AG04449 (cell line): ENCODE results near the gene HUS1B.
"Not testable (repeated sequence)": the region's sequence is repeated elsewhere in the genome, so short reads cannot be mapped to it uniquely, and the experiment has no call there.

Experiments used
- CTCF ChIA-PET: fragments of 350-600 bp; formaldehyde crosslinking; extraction: SDS; loops from one replicate; lab custom pipeline; 2021; ENCODE audit warnings: antibody characterized with exemption; lab: Yijun Ruan, JAX
- POLR2A ChIA-PET: fragments of 400-600, 350-600 bp; formaldehyde crosslinking; extraction: SDS; loops from one replicate; lab custom pipeline; 2020; ENCODE audit warnings: antibody characterized with exemption, inconsistent platforms; lab: Yijun Ruan, JAX
- DNase-seq: peaks from one replicate; pipeline ENCODE4 v3.0.0-alpha.2; 2010; ENCODE audit warnings: low read depth, low spot score
- H3K4me3 ChIP-seq: 2 replicates; pipeline ENCODE4 v1.5.1; 2011; ENCODE audit warnings: low read depth, mild to moderate bottlenecking, control low read depth, low read length
- TF ChIP-seq, protein P1 (sequence below): IDR thresholded peaks from one replicate; pipeline ENCODE4 v1.5.1; 2011; ENCODE audit warnings: mild to moderate bottlenecking, moderate library complexity, low read length, control low read depth, inconsistent platforms; ENCODE audit not compliant: insufficient read depth; ENCODE audit errors: missing control alignments

Gene HUS1B

DNA sequence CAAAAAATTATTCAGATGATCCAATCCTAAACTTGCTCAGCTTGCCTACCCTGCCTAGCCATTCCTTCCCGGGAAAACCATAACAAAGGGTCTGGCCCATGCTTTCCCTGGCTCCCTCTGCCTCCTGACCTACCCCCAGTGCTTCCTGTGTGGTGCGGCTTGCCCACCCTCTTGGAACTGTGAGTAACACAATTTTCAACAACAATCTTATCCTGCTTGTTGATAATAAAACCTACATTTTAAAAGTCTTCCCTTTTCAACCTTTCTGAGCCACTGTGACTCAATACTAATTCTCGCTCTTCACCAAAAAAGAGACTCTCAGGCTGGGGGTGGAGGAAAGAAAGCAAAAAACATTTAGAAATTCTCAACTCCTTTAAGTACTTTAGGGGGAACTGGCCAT is 18.1 kb upstream of the HUS1B start:
- TF ChIP-seq, protein P1, sequence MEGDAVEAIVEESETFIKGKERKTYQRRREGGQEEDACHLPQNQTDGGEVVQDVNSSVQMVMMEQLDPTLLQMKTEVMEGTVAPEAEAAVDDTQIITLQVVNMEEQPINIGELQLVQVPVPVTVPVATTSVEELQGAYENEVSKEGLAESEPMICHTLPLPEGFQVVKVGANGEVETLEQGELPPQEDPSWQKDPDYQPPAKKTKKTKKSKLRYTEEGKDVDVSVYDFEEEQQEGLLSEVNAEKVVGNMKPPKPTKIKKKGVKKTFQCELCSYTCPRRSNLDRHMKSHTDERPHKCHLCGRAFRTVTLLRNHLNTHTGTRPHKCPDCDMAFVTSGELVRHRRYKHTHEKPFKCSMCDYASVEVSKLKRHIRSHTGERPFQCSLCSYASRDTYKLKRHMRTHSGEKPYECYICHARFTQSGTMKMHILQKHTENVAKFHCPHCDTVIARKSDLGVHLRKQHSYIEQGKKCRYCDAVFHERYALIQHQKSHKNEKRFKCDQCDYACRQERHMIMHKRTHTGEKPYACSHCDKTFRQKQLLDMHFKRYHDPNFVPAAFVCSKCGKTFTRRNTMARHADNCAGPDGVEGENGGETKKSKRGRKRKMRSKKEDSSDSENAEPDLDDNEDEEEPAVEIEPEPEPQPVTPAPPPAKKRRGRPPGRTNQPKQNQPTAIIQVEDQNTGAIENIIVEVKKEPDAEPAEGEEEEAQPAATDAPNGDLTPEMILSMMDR, result no peak
- DNase-seq, result no peak
- ChIA-PET CTCF (interaction anchor here (1.6 kb wide), 1 partner anchor 9 kb away, joined by 5 read pairs; no protein-coding TSS in a partner anchor), POLR2A (no interaction called here)
- H3K4me3 ChIP-seq, result no peak overlapping the region

DNA sequence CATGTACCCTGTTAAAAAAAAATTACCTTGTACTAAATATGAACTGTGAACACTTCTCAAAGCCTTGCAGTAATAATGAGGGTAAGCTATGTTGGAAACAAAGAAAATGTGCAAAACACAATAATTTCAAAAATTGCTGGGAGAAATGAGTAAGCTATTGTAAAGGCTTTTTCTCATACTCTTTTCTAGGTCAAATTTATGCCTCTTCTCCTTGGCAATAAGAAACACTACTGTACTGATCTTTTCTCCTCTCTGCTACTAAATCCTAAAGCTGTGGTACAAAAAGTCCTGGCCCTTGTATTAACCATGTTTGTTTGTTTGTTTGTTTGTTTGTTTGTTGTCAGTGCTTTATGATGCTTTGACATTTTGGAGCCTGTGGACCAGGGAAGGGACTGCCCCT is 17.5 kb upstream of the HUS1B start:
- TF ChIP-seq, protein P1, result no peak
- no peak for DNase-seq
- ChIA-PET CTCF (interaction anchor here (1.6 kb wide), 1 partner anchor 9 kb away, joined by 5 read pairs; no protein-coding TSS in a partner anchor), POLR2A (no interaction called here)
- H3K4me3 ChIP-seq, result no peak overlapping the region

DNA sequence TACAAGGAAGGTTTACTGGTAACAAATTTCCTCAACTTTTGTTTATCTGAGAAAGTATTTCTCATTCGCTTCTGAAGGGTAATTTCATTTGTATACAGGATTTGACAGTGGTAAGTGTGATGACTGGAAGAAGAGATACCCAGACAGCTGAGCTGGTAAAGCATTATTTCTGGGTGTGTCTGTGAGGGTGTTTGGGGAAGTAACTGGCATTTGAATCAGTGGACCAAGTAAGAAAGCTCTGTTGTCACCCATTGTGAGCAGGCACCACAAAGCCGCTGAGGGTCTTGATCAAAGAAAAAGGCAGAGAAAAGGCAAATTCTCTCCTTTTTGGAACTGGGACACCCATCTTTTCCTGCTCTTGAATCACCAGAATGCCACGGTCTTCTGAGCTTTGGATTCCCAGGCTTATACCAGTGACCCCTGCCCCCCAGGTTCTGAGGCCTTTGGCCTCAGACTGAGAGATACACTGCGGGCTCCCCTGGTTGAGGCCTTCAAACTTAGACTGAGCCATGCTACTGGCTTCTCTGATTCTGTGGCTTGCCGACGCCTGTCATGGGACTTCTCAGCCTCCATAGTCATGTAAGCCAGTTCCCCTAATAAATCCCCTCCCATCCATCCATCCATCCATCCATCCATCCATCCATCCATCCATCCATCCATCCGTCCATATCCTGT is 10.5 kb upstream of the HUS1B start:
- ChIA-PET CTCF (no interaction called here), POLR2A (no interaction called here)
- no peak for DNase-seq
- TF ChIP-seq, protein P1, result no peak
- H3K4me3 ChIP-seq, result no peak overlapping the region

DNA sequence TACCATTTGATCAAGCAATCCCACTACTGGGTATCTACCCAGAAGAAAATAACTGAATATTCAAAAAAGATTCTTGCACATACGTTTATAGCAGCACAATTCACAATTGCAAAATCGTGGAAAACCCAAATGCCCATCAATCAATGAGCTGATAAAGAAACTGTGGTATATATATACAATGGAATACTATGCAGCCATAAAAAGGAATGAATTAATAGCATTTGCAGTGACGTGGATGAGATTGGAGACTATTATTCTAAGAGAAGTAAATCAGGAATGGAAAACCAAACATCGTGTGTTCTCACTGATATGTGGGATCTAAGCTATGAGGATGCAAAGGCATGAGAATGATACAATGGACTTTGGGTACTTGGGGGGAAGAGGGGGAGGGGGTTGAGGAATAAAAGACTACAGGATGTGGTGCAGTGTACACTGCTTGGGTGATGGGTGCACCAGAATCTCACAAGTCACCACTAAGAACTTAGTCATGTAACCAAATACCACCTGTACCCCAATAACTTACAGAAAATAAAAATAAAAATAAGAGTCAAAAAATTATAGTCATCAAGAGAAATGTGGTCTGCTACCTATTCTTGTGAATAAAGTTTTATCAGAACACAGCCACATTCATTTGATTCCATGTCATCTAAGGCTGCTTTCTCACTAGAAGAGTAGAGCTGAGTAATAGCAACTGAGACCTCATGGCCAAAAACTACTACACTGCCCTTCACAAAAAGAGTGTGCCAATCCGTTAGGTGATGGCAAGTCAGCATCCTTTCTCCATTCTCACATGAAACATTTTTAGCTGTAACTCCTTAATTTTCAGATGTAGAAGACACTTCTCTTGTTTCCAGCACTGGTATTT is 8.7 kb upstream of the HUS1B start:
- TF ChIP-seq, protein P1, result no peak
- CTCF ChIA-PET, result no interaction called here
- H3K4me3 ChIP-seq, result no peak overlapping the region
- POLR2A ChIA-PET, result no interaction called here
- no peak for DNase-seq

DNA sequence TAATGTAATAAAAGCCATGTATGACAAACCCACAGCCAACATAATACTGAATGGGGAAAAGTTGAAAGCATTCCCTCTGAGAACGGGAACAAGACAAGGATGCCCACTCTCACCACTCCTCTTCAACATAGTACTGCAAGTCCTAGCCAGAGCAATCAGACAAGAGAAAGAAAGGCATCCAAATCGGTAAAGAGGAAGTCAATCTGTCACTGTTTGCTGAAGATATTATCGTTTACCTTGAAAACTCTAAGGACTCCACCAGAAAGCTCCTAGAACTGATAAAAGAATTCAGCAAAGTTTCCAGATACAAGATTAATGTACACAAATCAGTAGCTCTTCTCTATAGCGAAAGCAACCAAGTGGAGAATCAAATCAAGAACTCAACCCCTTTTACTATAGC is 6.9 kb upstream of the HUS1B start:
- POLR2A ChIA-PET, DNase-seq, CTCF ChIA-PET, H3K4me3 ChIP-seq: not testable (repeated sequence)

DNA sequence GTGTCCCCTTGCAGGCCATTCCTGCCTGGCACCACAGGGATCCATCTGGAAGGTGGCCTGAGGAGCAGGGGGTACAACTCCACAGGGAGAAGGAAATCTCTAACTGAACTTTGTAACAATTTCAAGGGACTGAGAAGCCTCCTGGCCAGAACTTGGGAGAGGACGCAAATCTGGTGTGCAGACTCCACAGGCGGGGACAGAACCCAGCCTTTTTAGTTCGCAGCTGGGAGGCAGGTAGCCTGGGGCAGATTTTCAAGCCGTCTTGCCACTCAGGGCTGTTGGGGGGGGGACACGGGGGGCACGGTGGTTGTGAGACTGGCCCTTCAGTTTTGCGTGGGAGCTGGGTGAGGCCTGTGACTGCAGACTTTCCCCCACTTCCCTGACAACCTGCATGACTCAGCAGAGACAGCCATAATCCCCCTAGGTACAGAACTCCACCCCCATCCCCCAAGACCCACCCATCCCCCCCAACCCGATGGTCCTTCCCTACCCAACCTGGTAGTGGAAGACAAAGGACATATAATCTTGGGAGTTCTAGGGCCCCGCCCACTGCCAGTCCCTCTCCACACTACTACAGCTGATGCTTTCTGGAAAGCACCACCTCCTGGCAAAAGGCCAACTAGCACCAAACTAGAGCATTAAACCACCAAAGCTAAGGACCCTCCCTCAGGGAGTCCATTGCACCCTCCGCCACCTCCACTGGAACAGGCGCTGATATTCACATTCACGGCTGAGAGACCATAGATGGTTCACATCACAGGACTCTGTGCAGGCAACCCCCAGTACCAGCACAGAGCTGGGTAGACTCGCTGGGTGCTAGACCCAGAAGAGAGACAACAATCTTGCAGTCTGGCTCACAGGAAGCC is 3.0 kb upstream of the HUS1B start:
- ChIA-PET POLR2A (no interaction called here), CTCF (interaction anchor here (1.0 to 1.8 kb wide), 2 partner anchors 13 to 20 kb away, joined by 4 to 10 read pairs; no protein-coding TSS in a partner anchor)
- TF ChIP-seq, protein P1, result no peak
- no peak for DNase-seq
- no peak overlapping the region for H3K4me3 ChIP-seq
